Measurements from ENCODE around the gene UBE2J1.
A peak's percentile ranks its signal among the peaks of the same experiment; 100 is the strongest.
"Not testable (repeated sequence)": the region's sequence is repeated elsewhere in the genome, so short reads cannot be mapped to it uniquely, and the experiment has no call there.

UBE2J1 gene

GRCh38 chr6:89315249-89315885 lies 37.2 kb downstream of the UBE2J1 start, which contains the start of gene GABRR2:
TSS of gene GABRR2 (minus strand) at chr6:89315299. CDS start at chr6:89315165, 134 bp downstream.
- no peak for DNase-seq

DNA sequence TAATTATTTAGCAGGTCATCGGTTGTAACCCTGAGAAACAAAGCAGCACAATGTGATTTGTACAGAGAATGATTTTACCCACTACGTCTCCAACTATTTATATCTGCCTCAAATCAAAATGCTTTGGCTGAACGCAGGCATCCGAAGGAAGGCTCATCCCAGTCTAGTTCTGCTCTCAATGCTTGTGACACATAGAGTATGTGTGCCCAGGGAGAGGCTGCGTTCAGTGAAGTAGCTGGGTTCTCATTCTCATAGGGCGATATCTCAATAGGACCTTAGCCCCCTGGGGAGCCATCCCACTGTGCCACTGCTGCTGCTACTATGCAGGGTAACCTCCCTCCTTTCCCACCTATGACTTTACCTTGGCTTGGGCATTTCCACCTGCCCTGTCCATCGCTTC lies 37.8 kb downstream of the UBE2J1 start:
- no peak for DNase-seq

- no peak for DNase-seq
These were observed 39.5 kb downstream of the UBE2J1 start for GRCh38 chr6:89313006-89313405.

GRCh38 chr6:89311853-89312531 lies 40.5 kb downstream of the UBE2J1 start:
- no peak for DNase-seq

- no peak for DNase-seq
These were observed 41.0 kb downstream of the UBE2J1 start for GRCh38 chr6:89311530-89311852.

- no peak for DNase-seq
These were observed 41.6 kb downstream of the UBE2J1 start for GRCh38 chr6:89310929-89311328.

DNA sequence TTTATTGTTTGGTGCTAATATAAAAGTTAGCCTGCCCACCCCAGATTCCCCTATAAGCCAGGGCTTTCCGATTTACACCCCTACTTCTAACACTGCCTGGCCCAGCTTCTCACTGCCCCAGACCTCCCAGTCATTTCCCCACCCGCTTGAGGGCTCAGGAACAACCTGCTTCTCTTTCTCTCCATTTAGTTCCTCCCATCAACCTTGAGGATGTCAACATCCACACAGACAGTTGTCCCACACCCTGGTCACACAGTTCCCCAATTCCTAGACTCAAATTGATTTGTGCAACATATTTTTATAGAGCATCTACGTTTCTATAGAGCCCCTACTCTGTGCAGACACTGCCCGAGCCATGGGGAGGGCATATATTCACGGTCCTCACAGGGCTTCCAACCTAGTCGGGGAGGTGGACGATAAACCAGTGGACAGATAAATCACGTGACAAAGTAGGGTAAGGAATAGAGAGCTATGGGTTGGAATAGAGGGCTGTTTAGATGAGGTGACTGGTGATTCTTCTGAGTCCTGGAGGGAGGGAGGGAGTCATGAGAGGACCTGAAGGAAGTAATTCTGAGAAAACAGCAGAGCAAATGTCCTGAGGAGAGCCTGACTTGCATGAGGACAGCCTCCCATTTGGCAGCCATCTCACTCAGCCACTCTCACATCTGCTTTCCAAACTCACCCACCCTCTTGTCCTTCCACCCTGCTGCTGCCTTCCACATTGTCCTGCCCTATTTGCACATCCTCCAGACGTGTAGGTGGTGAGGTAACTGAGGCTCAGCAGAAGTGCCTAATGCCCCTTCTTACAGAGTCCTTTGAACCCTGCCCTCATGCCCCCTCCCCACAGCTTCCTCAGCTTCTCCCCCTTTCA lies 43.8 kb downstream of the UBE2J1 start:
- no peak for DNase-seq

- DNase-seq: not testable (repeated sequence)
These were observed 48.0 kb downstream of the UBE2J1 start for GRCh38 chr6:89304517-89304916.

- DNase-seq: no peak
These were observed 49.6 kb downstream of the UBE2J1 start for GRCh38 chr6:89302936-89303335.

- no peak for DNase-seq
These were observed 50.2 kb downstream of the UBE2J1 start for GRCh38 chr6:89302195-89302770.

DNA sequence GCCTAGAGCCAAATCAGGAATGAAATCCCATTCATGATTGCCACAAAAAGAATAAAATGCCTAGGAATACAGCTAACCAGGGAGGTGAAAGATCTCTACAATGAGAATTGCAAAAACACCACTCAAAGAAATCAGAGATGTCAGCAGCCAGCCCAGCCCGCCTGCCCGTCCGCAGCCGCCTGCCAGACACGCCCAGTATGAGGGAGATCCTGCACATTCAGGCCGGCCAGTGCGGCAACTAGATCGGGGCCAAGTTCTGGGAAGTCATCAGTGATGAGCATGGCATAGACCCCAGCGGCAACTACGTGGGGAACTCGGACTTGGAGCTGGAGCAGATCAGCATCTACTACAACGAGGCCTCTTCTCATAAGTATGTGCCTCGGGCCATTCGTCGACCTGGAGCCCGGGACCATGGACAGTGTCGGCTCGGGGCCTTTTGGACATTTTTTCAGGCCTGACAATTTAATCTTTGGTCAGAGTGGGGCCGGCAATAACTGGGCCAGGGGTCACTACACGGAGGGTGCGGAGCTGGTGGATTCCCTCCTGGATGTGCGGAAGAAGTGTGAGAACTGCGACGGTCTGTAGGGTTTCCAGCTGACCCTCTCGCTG lies 50.8 kb downstream of the UBE2J1 start:
- no peak for DNase-seq

- no peak for DNase-seq
These were observed 53.1 kb downstream of the UBE2J1 start for GRCh38 chr6:89299466-89299850.

DNA sequence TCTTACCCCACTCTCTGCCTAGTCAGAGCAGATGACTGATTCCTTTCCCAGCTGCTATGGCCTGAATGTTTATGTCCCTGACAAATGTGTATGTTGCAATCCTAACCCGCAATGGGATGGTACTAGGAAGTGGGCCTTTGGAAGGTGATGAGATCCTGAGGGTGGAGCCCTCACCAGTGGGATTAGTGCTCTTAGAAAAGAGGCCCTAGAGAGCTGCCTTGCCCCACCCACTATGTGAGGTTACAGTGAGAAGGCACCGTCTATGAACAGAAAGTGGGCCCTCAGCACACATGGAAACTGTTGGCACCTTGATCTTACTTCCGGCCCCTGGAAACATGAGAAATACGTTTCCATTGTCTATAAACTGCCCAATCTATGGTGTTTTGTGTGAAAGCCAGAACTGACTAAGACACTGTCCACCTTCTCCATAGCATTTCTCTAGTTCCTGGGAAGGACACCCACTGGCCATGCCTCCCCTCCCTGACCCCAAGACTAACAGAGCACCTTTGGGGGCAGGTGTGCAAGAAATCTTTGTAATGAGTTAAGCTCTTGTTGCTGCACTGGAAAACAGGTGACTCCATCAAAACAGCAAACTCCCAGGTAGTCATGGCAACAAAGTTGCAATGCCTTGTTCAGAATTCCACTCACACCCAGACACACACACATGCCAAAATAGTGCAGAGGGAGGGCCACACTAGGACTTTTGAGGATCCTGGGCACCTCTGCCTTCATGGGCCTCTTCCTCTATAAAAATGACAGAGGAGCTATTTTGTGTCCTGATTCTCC lies 53.6 kb downstream of the UBE2J1 start:
- peak; percentile 20 for DNase-seq

DNA sequence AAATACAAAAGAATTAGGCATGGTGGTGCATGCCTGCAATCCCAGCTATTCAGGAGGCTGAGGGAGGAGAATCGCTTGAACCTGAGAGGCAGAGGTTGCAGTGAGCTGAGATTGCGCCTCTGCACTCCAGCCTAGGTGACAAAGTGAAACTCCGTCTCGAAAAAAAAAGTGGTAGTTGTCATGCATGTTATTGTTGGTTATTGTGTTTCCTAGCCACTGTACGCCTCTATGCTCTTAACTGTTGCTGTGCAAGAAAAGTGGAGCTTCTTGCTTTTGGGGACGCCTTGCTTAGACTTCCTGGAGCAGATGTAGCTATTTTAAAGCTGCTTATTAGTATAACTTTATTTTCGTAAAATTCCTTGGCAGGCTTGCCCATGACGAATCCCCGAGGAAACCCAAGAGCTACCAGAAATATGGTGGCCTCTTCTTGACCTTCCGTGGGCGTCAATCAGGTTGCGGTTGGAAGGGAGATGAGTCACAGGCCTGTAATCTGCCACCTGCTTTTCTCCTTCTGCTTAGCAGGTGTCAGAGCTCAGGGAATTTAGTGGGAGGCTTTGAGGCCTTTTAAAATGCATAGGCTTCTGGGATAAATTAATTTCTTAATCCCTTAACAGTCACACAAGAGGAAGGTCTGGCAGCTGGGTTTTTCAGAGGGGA lies 54.7 kb downstream of the UBE2J1 start:
- peak; percentile 67 for DNase-seq

- DNase-seq: no peak
These were observed 56.5 kb downstream of the UBE2J1 start for GRCh38 chr6:89295981-89296380.

DNA sequence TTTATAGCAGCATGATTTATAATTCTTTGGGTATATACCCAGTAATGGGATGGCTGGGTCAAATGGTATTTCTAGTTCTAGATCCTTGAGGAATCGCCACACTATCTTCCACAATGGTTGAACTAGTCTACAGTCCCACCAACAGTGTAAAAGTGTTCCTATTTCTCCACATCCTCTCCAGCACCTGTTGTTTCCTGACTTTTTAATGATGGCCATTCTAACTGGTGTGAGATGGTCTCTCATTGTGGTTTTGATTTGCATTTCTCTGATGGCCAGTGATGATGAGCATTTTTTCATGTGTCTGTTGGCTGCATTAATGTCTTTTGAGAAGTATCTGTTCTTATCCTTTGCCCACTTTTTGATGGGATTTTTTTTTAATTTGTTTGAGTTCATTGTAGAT lies 57.4 kb downstream of the UBE2J1 start:
- DNase-seq: not testable (repeated sequence)

DNA sequence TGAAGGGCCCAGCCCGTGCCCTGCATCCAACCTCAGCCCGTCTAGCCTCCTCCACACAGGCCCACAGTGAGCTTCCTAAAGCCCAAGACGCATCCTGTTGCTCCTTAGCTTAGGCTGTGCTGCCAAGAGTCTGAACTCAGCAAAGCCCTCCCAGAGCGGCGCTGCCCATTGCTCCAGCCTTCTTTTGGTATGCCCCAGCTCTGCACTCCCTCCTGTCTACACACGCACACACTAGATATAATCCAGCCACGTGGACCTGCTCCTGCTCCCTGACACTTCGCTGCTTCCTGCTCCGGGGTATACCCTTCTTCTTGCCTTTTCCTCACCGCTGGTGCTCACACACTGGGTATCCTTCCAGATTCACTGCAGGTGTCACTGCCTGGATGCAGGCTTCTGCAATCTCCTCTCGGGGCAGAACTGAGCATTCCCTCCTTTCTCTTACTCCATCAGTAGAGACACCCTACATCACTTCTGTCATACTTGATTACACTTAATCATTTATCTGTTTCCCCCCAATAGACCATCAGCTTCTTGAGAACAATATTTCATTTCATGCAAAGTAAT lies 61.2 kb downstream of the UBE2J1 start:
- no peak for DNase-seq

- no peak for DNase-seq
These were observed 61.9 kb downstream of the UBE2J1 start for GRCh38 chr6:89290401-89291155.

GRCh38 chr6:89289710-89290109 lies 62.8 kb downstream of the UBE2J1 start:
- no peak for DNase-seq

GRCh38 chr6:89287351-89288028 lies 65.0 kb downstream of the UBE2J1 start:
- no peak for DNase-seq
